Measurements from ENCODE around the gene GTF2A1L.
"Not testable (repeated sequence)": the region's sequence is repeated elsewhere in the genome, so short reads cannot be mapped to it uniquely, and the experiment has no call there.

GTF2A1L gene

DNA sequence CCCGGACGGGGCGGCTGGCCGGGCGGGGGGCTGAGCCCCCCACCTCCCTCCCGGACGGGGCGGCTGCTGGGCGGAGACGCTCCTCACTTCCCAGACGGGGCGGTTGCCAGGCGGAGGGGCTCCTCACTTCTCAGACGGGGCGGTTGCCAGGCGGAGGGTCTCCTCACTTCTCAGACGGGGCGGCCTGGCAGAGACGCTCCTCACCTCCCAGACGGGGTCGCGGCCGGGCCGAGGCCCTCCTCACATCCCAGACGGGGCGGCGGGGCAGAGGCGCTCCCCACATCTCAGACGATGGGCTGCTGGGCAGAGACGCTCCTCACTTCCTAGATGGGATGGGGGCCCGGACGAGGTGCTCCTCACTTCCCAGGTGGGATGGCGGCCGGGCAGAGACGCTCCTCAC lies 3.1 kb upstream of the GTF2A1L start:
- not testable (repeated sequence) for DNase-seq

- DNase-seq = no peak
These were observed 1.9 kb downstream of the GTF2A1L start for GRCh38 chr2:48619526-48619925.

GRCh38 chr2:48620604-48621003 lies 2.9 kb downstream of the GTF2A1L start:
- no peak for DNase-seq

GRCh38 chr2:48622691-48623090 lies 5.0 kb downstream of the GTF2A1L start:
- DNase-seq = peak; percentile 1

- no peak for DNase-seq
These were observed 7.0 kb downstream of the GTF2A1L start for GRCh38 chr2:48624696-48625095.

DNA sequence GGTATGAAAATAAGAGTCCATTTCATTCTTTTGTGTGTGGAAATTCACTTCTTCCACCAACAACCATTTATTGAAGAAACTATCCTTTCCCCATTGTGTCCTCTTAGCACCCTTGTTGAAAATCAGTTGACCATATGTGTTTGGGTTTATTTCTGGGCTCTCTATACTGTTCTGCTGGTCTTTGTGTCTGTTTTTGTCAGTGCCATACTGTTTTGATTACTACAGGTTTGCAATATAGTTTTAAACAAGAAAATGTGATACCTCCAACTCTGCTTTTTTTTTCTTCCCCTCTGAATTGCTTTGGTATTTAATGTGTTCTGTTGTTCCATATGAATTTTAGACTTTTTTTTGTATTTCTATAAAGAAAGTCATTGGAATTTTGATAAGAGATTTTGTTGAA lies 8.4 kb downstream of the GTF2A1L start:
- no peak for DNase-seq

DNA sequence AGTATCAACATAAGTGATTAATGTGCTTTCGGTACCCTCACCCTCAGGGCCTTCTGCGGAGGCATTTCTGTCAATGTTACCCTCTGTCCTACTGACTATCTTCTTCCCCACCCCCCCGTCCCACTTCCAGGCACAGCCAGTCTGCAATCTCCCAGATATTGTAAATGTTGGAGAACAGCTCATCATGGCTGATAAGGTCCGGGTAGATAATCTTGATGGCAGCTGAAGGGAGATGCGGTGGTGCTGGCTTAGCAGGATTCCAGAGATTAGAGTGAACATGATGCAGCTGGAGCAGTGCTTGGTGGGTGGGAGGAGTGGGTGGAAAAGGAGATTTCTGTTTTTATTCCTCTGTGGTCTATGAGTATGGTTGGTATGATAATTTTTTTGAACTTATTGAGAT lies 15.5 kb downstream of the GTF2A1L start:
- no peak for DNase-seq

- DNase-seq = no peak
These were observed 18.1 kb downstream of the GTF2A1L start for GRCh38 chr2:48635786-48636185.

GRCh38 chr2:48638261-48638660 lies 20.6 kb downstream of the GTF2A1L start:
- DNase-seq = no peak

DNA sequence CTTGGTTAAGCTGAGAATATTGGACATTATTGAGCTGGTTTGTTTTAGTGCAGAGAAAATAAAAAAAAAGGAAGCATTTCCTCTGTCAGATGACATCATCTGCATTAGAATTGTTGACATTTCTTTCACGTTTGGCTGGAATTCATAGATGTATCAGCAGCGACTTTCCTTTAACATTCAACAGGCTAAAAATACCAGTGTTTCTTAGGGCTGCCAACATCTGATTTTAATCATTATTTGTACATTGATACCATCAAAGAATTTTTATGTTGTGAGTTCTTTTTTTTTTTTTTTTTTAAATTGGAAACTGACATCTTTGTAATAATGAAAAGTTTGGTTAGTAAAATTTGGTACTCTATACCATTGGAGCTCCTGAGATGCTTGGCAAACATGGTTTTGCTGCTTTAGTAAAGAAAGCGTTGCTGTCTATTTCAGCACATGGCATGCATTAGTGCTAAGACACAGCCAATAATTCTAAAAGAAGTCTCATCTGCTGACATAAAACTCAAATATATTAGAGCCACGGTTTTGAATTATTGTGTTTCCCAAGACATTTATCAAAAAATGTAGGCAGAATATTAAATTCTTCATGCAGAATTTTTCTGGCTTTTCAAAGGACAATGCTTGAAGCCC lies 33.6 kb downstream of the GTF2A1L start:
- DNase-seq = no peak

DNA sequence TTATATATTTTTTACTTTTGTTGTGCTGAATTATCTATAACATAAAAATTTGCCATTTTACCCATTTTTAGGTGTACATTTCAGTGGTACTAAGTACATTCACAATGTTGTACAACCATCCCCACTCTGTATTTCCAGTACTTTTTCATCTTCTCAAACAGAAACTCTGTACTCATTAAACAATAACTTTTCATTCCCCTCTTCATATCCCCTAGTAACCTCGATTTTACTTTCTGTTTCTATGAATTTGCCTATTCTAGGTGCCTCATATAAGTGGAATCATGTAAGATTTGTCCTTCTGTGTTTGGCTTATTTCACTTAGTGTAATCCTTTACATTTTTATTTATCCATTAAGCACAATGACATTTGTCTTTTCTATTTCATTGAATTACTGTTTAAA lies 51.3 kb downstream of the GTF2A1L start:
- DNase-seq = no peak

DNA sequence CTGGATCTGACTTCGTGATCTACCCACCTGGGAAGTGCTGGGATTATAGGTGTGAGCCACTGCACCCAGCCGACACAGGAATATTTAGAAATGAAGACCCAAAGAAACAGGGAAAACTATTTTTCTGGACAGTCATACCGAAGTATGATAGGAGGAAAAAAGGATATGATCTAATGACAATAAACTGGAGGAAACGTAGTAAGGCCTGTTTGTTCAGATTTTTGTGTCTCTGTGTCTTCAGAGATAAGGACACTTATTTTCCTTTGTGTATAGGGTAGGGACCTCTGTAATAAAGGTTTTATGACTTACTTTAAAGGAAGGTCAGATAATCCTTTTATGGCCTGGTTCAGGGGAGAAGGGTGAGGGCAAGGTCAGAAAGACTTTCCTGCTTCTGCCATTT lies 55.9 kb downstream of the GTF2A1L start:
- DNase-seq = no peak

DNA sequence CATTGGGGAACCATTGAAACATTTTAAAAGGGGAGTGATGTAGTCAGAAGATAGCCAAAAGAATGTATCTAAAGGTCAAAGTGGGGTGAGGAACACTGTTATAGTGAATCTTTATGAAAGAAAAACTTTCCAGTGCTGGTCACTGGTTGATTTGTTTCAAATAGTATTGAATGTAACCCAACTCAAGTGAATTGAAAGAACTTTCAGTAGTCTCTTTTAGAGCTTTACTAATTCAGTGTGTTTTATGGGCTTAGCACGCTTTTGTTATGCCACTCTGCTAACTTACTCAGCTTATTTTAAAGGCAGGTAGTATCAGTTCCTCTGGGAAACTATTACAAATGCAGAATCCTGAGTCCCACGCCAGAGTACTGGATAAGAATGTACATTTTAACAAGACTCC lies 57.3 kb downstream of the GTF2A1L start:
- DNase-seq = no peak

DNA sequence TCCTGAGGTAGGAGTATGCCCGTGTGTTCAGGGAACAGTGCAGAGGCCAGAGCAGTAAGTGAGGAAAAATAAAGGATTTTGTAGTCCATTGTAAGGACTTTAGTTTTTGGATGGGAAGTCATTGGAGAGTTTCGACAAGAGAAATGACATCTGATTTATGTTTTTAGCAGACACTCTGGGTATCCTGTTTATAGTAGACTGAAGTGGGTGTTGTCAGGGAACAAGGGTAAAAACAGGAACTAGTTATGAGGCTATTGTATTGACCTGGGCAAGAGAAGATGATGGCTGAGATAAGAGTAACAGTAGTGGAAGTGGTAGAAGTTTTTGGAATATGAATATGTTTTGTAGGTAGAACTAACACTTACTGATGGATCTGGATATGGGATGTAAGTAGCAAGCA lies 59.8 kb downstream of the GTF2A1L start:
- no peak for DNase-seq

GRCh38 chr2:48685126-48685525 lies 67.5 kb downstream of the GTF2A1L start:
- DNase-seq = no peak

DNA sequence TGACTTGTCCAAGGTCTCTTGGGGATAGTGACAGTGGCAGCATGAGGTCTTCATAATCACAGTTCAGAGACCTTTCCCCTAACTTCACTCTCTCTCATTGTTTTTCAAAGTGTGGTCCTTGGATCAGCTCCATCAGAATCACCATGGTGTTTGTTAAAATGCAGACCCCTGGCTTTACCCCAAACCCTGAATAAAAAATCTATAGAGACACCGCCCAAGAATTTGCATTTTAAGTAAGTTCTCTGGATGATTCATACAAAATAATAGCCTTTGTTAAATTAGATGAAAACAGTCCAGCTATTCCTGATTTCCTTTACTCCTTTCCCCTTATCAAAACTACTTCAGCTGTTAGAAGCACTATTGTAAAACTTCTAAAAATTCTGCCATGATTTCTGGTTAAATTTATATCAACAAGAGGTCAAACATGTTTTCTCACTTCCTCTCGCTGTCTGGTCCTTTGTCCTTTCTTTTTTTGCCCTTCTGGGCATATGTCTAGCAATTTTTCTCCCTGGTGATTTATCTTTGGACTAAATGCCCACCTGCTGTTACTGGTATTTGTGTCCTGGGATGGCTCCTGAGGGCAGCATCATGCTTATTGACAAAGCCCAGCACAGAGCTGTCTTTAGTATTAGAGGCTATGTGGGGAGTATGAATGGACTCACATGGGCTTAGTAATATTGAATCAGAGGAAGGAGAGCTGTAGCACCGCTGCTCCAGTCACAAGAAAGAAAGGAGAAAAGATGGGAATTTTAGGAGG lies 74.5 kb downstream of the GTF2A1L start:
- no peak for DNase-seq

GRCh38 chr2:48693066-48693465 lies 75.4 kb downstream of the GTF2A1L start:
- DNase-seq = no peak

DNA sequence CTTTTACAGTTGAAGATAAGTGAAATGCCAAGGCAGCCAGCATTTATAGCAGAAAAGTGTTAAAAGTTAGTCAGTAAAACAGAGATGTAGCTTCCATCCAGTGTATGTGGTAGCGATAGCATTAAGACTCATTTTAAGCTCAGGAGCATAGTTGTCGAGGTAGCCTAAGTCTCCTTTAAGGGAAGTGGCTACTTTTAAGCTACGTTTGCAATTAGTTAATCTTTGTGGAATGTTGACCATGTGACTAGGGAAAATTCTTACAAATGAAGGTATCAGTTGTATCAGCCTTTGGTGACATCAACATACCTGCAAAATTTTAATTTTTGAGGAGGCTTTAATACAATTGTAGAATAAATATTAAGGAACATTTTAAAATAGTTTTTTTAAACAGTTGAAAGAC lies 76.0 kb downstream of the GTF2A1L start:
- DNase-seq = no peak

DNA sequence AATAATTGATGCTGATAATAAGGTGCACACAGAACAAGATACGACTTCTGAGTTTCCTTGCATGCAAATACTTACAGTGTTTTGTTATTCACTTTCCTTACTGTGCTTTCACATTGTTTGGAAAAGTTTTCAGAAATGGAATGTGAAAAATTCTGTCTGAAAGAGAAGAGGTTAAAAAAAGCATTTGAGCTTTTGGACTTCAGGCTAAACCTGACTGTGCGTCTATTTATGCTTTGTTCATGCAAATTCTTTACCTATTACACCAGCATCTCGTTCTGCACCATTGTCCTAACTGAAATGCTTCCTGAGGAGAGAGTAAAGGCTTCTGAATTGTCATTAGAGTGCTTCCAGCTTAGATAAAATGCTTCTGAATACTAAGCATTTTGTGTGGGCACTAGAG lies 76.5 kb downstream of the GTF2A1L start:
- DNase-seq = no peak

GRCh38 chr2:48695991-48696390 lies 78.3 kb downstream of the GTF2A1L start:
- DNase-seq = no peak

DNA sequence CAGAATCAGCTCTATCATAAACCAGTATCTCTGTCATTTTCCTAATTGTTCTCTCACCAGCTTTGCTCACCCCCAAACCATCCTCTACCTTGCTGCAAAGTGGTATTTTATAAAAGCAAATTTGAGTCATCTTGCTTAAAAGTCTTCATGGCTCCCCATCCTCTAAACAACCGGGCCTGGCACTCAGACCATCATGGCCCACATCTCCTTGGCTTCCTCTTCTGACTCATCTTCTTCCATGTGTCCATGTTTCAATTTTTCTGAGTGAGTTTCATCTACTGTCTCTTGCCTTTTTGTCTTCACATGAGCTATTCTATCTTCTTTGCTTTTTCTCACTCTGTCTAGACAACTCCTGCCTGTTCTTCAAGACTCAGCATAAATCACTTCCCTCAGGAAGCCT lies 79.2 kb downstream of the GTF2A1L start:
- no peak for DNase-seq

GRCh38 chr2:48699348-48699930 lies 81.8 kb downstream of the GTF2A1L start:
- DNase-seq = no peak

- DNase-seq = not testable (repeated sequence)
These were observed 86.0 kb downstream of the GTF2A1L start for GRCh38 chr2:48703621-48704020.

DNA sequence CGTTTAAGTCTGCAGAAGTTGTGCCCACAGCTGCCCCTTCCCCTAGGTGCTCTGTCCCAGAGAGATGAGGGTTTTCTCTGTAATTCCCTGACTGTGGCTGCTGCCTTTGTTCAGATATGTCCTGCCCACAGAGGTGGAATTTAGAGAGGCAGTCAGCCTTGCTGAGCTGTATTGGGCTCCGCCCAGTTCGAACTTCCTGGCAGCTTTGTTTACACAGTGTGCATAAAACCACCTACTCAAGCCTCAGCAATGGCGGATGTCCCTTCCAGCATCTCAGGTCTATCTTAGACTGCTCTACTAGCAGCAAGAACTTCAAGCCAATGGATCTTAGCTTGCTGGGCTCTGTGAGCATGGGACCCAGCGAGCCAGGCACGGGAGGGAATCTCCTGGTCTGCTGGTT lies 89.8 kb downstream of the GTF2A1L start:
- DNase-seq = no peak
